Measurements from ENCODE around the gene PAIP1.
"Not testable (repeated sequence)": the region's sequence is repeated elsewhere in the genome, so short reads cannot be mapped to it uniquely, and the experiment has no call there.

PAIP1 gene

DNA sequence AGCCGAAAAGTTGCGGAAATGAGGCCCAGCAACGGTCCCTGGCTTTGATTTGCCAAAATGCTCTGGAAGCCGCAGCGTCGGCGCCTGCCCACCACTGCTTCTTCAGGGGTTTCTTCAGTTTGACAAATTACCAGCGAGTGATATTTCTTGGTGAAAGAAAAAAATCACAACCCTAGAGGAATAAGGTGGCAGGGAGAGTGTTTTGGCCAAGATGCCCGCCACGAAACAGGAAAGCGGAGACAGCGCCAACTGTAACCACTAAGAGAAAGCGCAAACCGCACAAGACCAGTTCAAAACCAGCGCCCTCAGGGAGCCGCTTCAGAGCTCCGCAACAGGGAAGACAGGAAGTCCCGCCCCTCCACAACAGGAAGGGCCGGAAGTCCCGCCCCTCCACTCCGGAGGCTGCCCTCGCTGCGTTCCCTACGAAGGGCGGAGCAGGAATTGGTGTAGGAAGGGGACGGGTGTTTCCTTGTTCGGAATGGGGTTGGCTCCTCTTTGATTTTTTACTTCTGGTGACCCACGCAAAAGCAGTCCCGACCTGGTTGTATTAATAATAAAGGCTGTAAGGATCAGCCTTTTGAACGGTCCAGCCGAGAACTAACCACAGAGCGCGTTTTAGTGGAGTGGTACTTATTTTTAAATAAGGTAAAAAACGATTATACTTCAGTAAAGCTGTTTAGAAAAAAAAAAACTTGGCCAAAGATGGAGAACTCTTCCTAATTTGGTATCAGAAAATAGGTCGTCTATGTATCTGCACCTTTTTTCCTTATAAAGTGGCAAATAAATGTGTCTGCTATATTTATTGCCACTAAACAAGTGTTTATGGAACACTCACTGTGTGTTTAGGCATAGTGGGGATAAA, 41.8 kb downstream of the PAIP1 start, which contains the start of gene C5orf34:
Gene C5orf34 (minus strand): TSS at position 333 of the 862 bp plus-strand sequence. CDS start 5,809 bp downstream, outside the sequence.
- peak; percentile 98 for DNase-seq

DNA sequence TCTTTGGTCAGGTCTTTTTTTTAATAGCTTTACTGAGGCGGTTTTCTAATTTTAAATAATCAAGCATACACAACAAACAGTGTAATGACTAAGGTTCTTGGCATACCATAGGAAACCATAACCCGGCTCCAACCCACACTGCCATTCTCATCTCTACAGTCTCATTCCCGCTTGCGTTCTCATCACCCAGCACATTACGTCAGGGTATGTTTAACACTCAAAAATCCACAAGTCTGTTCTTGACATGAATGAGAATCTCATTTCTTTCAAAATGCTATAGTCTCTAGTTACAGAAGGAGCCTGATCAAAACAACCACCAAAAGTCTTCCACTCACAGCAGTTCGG, 42.4 kb downstream of the PAIP1 start:
- DNase-seq = peak; percentile 72

DNA sequence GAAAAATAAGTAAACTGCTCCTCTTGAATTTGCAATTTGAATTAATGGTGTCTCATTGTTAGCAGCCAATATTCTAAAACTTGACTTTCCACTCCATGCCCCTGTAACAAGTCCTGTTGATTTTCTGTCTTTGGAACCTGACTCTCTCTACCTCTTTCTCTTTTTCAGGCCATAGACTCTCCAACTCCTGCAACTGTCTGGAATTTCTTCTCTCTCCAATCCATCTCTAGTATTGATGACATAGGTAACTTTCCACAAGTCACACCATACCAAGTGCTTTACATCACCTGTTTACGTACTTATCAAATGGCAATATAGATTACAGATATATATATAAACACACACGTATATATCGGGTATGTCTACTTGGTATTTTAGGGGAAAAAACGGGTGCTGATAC, 42.9 kb downstream of the PAIP1 start:
- no peak for DNase-seq

DNA sequence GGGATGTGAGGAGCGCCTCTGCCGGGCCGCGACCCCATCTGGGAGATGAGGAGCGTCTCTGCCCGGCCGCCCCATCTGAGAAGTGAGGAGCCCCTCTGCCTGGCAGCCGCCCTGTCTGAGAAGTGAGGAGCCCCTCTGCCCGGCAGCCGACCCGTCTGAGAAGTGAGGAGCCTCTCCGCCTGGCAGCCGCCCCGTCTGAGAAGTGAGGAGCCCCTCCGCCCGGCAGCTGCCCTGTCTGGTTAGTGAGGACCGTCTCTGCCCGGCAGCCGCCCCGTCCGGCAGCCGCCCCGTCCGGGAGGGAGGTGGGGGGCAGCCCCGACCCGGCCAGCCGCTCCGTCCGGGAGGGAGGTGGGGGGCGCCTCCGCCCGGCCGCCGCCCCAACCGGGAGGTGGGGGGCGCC, 45.8 kb downstream of the PAIP1 start:
- not testable (repeated sequence) for DNase-seq

DNA sequence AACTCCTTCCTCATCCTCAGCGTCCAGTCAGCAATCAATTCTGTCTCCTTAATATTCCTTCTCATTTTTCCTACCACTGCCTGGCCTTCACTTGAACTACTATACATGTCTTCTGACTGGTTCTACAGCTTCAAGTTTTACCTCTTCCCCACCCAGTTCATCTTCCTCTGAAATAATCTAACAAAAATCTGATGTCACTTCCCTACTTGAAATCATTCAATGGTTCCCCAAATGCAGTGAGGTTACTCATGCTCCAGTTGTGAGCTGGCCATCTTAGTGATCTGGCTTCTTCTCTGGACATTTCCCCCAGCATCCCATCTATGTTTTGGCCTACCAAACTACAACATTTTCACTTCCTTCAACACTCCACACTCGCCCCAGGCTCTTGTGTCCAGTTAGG, 58.3 kb downstream of the PAIP1 start:
- DNase-seq = no peak

DNA sequence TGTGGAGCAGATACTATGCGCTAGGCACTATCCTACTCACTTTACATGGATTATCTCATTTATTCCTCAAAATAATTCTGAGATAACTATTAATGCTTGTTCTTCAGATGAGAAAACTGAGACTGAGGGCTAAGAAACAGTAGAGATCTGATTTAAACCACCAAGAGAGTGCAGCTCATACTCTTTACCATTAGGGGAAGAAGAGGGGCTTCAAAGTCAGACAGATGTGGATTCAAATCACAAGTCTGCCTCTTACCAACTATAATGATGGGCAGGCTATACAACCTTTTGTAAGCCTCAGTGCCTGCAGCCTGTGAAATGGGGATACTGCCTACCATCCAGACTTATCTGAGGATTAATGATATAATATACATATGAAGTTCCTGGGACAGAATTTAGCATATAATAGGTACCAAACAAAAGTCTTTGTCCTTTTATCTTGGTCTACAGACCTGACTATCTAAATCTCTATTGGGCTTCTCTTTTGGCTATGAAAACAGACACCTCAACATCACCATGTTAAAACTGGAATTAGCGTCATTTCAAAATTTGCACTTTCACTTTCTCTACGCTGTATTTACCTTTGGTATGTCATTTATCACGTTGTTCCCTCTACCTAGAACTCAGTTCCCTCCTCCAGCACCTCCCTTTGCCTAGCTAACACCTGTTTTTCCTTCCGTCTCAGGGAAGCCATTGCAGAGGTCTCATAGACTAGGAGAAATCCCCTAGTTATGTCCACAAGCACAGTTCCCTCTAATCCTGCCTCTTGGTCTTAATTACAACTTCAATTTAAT, 59.4 kb downstream of the PAIP1 start:
- no peak for DNase-seq

DNA sequence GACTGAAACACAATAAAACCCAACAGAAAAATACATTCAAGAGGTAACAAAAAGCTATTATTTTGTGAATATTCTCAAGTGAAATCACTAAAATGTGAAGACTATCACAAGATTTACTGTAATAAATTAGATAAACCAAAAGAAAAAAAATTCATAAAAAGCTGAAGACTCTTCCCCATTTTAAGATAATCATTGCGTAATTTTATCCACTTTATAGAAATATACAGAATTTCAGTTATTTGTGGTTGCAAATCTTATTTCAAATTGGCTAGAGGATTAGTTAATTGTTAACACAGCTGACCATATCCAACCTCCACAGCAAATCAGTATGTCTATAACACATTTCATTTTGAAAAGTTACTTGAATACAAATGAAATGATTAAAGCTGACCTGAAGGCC, 65.6 kb downstream of the PAIP1 start:
- no peak for DNase-seq

DNA sequence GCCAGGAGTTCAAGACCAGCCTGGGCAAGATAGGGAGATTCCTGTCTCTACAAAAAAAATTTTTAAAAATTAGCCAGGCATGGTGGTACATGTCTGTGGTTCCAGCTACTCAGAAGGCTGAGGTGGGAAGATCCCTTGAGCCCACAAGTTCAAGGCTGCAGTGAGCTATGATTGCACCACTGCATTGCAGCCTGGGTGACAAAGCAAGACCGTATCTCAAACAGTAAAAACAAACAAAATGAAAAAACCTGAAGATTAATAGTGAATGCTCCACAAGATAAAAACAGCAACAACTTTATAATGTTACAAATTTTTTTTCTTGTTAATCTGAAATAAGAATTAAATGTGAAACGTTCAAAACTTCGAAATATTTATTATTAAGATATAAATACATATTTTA, 70.5 kb downstream of the PAIP1 start:
- DNase-seq = no peak

DNA sequence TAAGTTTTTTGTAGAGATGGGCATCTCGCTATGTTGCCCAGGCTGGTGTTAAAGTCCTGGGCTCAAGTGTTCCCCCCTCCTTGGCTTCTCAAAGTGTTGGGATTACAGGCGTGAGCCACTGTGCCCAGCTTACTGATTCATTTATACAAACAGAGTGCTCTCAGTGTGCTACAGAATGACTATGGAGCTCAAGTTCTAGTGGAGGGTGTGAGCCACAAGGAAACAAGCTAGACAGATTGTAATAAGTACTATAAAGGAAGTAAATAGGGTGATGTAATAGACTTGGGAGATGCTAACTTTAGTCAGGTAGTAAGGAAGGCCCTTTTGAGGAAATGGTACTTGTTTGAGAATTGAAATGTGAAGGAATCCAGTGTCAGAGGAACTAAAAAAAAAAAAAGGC, 71.5 kb downstream of the PAIP1 start:
- DNase-seq = no peak

DNA sequence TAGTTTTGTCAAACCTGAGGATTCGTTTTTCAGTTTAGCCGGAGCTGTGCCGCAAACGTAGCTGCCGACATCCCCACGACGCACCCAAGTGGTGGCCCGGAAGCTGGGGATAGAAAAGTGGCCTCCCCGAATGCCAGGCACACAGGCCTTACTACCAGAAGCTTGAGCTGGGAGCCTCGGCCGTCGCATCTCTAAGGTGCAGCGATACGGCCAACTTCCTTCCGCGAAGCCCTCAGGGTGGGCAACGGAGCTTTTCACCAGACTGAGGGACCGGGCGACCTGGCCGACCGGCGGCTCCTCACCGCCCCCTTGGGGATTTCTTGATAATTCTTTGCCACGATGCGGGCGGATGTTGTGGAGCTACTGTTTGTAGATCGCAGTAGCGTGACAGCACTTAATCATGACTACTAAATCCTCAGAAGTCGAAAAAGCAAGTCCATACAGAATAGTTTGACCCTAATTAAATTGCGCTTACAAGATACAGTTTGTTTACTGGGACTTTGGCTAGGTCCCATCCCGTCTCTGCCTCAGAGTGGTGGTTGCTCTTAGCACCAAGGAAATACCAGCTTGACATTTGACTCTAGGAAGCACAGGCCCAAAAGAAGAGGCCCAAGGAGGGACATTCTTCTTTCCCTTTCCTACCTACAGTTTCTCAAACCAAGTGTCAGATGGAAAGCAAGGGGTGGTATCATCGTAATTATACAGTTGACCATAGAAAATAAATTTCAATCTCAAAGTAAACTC, 72.6 kb downstream of the PAIP1 start:
- peak; percentile 94 for DNase-seq

DNA sequence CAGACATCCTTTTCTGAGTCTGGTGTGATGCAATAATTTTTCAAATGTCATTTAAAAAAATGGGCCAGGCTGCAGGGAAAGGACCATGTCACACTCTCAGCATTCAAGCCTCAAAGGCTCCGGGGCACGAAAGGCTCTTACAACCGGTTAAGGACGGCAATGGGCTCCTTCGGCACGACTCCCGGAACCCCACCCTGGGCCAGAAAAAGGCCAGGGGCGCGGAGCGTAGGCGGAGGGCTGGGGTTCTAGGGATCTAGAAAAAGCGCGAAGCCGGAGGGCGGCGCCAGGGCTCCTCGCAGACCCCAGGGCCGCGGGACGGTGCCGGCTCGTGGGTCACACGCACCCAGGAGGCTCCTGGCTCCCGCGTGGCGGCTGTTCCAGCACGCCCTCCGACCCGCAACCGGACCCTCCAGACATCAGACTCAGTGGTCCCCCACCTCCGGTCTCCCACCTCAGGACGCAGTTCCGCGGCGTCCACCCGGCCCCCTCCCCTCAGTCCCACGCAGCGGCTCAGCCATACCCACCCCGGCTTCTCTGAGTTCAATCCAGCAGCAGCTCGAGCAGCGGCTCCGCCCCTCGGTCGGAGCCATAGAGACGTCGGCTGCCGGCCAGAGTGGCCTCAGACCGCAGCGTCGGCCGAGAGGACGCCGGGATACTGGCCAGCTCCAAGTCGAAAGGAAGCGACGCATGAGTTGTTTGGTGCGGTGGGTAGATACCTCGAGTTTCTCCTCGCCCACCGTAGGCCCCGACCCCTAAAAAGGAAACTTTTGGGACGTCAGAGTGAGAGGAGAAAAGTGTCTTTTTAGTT, 73.4 kb downstream of the PAIP1 start, which contains the start of gene TMEM267:
Gene TMEM267 (minus strand): TSS at position 568 of the 808 bp plus-strand sequence. CDS start 29,896 bp downstream, outside the sequence.
- peak; percentile 95 for DNase-seq

DNA sequence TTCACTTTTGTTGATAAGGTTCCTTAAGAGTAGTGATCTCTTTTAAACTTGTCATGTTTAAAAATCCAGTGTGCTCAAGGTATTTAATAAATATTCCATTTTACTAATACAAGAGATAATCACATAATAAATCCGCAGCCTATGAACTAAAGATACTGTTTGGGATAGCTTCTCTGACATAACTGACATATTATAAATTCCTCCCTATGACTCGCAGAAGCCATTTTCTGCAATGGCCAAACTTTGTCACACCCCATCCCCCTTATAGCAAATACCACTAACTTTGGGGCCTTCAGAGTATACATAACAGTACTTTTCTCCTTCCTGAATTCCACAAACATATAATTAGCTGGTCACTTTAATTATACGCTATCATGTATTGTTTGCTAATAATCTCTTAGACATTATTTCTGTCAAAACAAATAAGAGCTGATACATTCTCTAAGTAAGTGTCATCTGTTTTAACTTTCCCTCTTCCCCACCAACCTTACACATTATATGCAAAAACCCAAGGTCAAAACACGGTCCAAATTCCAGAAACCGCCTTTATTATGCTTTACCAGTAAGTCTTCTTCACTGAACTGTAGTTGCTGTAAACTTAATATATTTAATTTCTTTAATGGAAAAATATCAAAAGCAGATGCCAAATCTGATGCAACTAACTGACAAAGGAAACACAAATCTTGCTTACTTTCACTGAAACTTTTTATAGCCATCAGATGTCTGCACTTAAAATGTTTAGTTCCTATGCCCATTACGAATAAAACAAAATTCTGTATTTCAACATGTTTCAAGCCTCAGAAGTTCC, 74.2 kb downstream of the PAIP1 start:
- no peak for DNase-seq

All from NCI-H2227 treated with DMSO at 0.1 percent for 48 hours (cell line).